Activated T-helper 1 cell treated with Interleukin-2 at 50 U/mL for 16 hours (primary cell): ENCODE measurements around the gene PDE7B.
"Not testable (repeated sequence)": the region's sequence is repeated elsewhere in the genome, so short reads cannot be mapped to it uniquely, and the experiment has no call there.

Experiments used
- DNase-seq: peaks from one replicate; pipeline ENCODE4 v3.0.0-alpha.2; 2020; ENCODE audit warnings: low read depth

PDE7B gene

DNA sequence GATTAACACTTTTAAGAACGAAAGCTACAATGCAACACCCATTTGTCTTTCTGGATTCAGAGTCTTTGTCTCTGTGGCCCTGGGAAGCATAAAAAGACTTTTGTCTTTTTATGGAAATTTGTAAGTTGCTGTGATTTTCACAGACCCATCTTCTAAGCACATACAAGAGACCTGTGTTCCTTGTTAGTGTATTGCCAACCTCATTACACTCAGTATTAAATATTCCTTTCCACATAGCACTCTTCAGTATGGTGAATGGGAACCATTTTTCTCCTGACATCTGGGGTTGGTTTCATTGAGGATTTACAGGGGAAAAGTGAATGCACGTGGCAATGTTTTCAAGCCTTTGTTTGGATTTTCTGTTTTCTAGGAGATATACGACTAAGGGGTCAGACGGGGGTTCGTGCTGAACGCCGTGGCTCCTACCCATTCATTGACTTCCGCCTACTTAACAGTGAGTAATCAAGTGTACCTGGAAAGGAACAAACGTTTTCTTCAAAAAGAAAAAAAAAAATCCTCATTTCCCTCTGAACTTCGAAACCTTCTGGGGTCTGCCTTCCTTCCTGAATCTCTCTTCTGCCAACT, 257.0 kb downstream of the PDE7B start:
- no peak for DNase-seq

DNA sequence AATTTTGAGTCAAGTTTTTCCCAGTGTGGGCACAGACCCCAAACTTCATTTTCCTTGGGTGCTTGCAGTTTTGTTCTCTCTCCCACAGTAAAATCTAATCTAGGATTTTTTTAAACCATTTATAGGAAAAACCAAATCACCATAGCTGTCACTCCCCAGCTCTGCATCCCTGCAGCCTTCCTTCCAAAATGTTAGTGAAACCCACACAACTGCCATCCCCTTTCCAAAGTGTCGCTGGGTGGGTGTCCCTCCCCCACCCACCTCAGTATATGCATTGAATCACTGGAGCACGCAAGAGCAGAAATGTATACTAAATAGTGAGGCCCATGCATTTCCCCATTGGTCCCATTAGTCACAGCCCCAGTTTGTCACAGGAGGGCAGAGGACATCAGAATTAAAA, 260.3 kb downstream of the PDE7B start:
- no peak for DNase-seq

DNA sequence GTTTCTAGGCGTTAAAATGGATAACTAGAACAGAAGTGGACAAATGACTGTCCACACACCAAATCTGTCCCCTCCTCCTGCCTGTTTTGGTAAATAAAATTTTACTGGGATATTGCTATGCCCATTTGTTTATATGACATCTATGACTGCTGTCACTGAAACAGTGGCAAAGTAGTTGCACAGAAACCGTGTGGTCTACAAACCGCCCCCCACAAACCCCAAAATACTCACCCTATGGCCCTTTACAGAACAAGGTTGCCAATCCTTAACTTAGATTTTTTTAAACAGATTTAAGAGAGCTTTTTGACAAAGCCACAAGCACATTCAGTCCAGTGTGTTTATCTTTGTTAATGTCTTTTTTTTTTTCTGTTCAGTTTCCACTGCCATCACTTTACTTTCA, 260.8 kb downstream of the PDE7B start:
- DNase-seq, result no peak

DNA sequence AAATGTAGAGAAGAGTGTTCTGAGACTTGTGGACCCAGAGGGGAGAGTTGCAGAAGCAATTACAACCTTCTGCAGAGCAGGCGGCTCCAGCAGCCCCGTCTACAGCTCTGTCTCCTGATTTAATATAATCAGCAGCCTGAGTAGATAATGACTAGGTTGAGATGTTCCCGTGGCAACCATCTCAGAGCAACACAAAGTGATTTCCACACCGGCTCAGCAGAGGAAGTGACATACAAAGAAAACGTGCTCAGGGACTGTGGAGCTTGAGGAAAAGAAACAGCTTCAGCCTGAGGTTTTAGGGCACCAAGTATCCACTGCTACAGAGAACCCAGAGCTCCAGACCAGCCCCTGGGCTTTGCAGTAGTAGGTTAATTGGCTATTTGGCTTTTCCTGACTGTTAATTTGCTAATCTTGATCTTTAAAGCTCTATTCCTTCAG, 262.3 kb downstream of the PDE7B start:
- no peak for DNase-seq

DNA sequence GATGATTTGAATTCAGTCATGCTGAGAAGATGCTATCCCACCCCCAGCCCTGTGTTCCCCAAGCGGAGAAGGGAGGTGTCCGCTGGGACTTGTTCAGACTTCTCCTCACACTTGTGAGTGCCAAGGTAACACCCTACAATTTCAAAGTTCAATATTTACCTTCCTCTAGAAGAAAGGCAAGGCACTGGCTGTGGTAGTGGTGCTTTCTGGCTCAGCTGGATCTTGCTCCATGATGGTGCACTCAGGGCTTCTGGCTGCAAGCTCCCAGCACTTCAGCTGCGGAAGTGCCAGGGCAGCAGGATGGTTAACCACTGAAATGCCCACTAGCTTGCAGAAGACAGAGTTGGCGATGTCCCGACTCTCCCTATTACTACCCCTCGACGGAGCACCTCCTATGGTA, 263.2 kb downstream of the PDE7B start:
- DNase-seq, result no peak

DNA sequence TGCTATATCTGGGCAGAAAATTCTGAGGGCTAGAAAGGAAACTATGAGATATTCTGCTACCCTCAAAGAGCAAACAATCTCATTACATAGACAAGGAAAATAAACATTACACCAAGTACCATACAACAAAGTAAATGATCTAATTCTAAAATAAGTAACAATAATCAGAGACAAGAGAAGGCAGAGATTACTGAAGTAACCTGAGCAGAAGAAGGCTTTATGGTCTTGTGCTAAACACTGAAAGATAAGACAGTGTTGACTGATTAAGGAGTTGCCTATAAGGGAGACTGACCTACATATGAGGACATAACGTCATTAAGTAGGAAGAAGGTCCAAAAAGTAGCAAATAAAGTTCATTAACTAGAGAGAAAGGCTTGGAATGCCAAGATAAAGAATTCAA, 264.4 kb downstream of the PDE7B start:
- no peak for DNase-seq

DNA sequence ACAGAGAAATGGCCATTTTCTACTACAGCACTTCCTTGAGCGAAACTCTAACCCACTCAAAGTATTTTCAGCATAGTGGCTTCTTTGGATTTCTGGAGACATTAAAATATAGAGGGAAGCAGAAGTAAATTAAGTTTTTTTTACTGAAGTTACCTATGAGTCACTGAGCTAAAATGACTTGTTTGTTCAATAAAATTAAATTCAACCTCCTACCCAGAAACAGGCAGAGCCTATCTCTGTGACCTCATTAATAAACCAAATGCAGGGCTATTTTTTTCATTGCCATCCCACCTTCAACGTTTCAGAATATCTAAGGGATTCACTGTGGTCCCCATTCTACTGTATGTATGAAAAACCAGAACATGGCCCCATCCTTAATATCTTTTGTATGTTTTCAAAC, 265.6 kb downstream of the PDE7B start:
- no peak for DNase-seq

DNA sequence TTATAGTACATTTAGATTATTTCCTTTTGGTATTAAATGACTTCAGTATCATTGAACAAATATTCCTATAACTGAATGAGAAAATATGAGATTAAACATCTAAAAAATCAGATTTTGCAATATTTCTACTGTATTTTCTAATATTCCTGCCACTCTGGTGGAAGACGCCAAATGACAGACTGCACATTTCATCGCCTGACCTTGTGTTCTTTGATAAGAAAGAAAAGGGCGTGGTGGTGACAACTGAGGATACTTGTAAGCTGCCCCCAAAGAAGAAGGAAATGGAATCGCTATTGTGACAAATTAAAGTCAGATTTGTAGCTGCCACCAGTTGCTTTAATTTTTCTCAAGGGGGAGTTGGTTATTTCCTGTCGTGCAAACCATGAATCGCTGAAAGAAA, 267.3 kb downstream of the PDE7B start:
- DNase-seq, result no peak

DNA sequence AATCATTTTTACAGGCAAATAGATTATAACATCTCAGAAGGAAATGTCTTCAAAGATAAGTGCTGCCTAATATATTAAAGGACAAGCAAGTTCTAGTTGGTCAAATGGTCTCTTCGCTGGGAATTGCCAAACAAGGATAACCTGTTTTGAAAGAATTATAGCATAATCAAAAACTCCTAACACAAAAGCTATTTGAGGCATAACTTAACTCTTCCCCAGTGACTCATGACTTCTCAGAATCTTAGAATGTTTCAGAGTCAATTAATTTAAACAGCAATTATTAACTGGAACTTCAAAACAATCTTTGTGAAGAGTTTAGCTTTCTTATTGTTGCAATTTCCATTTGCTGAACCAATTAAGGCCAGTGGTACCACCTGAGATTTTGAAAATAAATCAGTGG, 272.0 kb downstream of the PDE7B start:
- DNase-seq, result no peak

DNA sequence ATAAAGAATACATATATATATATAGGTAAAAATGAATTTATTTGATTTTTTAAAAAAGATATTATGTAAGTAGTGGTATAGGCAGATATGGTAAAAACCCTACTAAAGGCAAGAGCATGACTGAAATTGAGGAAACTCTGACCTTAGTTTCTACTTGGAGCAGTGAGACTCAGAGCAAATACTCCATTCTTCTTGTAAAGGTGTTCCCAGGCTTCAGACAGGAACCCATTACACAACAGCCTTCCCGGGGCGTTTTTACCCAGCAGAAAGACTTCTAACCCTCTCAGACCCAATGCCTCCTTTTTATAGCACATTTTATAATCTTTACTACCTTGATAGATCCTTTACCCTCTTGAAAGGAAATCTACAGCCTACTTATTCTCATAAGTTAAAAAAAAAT, 274.1 kb downstream of the PDE7B start:
- no peak for DNase-seq

DNA sequence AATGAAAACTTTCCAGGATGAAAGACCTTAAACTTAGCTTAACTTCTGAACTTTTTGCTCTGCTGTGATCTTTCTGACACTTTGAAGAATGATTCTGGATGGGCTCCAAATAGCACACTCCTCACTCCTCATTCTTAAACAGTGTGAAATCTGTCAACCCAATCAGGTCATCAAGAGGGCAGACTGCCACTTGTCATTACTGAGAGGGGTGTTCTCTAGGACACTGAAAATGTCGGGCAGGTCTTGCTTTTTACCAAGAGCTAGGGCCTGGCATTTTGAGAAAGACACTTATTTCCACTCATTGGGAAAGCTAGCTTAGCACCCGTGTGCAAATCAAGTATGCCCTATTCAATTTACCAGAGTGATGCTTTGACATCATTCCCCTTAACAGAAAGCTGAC, 276.4 kb downstream of the PDE7B start:
- no peak for DNase-seq

DNA sequence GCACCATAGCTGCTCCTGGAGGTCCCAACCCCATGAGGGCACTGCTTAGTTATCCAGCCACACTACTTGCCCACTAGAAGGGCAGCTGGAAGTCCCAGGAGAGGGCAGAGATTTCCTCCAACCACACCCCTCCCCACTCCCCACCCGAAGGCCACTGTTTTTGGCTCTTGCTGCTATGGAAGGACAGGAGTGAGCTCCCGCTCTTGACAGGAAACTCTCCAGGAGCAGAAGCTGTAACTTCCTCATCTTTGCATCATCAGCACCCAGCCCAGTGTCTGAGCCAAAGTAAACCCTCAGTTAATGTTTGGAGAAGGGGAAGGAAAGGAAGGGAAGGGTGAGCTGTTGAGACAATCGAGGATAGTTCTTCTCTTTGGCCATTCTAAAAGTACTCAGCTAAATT, 277.9 kb downstream of the PDE7B start:
- no peak for DNase-seq

DNA sequence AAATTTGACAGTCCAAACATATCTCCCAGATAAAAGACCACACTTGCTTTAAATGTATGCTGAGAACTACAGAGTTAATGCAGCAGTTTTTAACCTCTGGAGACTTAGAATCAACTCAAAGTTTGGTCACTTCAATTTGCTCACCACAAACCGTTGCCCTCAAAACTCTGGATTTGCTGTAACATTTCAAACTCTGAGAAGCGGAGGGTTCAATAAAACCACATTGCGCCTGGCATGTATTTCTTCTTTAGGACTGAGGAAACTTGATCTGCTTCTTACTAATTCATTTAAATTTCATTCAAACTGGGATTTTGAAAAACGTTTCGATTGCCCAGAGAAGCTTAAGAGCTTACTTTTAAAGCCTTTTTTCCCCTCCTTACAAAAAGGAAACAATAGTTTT, 282.8 kb downstream of the PDE7B start:
- DNase-seq, result no peak

DNA sequence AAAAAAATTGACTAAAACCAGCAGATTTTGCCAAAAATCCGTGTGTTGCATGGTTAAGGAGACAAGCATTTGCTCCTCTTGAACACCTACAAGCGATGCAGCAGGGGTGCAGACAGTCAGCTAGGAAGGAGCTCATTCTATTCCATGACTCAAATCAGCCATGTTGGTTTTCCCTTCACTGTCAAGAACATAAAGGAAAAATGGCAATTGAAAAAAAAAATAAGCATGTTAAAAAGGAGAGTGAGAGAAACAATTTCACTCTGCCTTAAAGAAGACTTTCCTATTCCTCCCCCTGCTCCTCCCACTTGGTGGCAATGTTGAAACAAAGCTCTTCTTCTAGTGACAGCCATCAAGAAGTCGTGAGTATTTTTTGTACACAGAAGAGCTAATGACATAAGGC, 283.2 kb downstream of the PDE7B start:
- DNase-seq, result no peak

DNA sequence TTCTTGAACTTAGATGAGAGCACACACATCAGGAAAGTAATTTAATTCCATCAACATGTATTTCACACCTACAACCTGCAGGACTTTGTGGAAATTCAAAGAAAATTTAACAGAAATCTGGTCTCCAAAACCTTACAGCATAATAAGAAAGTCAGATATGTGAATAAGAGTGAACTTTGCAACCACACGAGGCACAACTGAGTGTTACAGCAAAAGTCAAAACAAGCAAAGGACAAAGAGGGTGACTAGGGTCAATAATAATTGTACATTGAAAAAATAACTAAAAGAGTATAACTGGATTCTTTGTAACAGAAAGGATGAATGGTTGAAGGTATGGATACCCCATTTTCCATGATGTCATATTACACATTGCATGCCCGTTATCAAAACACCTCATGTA, 284.8 kb downstream of the PDE7B start:
- DNase-seq, result no peak

DNA sequence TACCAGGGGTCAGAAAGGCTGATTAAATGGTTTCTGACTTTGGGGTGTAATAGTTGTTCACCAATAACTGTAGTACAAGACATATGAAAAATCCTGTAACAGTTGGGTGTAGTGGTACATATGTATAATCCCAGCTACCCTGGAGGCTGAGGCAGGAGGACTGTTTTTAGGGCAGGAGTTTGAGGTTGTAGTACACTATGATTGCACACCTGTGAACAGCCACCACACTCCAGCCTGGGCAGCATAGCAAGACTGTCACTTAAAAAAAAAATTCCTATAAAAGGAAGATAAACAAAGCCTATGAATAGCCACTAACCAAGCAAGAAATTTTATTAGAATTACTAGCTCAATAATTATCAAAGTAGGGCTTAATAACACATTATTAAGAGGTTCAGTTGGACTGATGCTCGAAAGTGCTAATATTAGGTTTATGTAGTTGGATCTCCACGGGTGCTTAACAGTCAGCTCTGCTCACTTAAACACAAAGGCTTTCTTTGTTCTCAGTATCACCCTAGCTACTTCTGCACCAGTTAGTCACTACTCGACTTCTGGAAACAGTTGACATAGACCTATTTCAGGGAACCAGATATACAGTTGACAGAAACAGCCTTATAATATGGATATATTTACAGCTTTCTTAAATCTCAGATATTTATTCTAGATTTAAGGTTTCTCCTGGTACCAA, 285.6 kb downstream of the PDE7B start:
- DNase-seq, result no peak

DNA sequence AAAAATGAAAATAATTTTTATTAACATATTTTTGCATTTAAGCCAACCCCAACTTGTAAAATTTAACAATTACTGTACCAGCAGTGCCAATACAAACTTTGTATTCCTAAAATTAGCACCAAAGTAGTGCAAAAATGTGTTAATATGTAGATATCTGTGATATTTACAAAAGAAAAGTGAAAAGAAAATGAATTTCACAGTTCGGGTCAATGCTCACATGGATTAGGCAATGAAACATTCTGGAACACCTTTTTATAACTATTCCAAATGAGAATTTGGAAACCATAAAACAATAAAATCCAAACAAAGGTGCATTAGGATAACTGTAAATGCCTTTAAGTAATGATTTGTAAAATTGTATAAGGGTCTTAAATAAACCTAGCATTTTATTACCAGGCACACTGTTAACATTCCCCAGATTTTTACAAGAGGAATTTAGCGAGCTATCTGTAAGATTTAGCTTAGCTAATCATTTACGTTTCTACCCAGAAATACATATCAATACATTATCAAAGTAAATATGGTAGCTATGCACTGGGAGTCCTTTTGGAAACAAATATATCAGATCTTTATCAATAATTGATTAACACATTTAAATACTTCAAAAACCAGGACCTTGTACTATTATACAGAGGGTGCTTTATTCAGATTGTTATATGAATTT, 286.4 kb downstream of the PDE7B start:
- DNase-seq, result no peak

DNA sequence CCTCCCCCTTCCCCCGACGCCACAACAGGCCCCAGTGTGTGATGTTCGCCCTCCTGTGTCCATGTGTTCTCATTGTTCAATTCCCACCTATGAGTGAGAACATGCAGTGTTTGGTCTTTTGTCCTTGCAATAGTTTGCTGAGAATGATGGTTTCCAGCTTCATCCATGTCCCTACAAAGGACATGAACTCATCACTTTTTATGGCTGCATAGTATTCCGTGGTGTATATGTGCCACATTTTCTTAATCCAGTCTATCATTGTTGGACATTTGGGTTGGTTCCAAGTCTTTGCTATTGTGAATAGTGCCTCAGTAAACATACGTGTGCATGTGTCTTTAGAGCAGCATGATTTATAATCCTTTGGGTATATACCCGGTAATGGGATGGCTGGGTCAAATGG, 287.6 kb downstream of the PDE7B start:
- not testable (repeated sequence) for DNase-seq

DNA sequence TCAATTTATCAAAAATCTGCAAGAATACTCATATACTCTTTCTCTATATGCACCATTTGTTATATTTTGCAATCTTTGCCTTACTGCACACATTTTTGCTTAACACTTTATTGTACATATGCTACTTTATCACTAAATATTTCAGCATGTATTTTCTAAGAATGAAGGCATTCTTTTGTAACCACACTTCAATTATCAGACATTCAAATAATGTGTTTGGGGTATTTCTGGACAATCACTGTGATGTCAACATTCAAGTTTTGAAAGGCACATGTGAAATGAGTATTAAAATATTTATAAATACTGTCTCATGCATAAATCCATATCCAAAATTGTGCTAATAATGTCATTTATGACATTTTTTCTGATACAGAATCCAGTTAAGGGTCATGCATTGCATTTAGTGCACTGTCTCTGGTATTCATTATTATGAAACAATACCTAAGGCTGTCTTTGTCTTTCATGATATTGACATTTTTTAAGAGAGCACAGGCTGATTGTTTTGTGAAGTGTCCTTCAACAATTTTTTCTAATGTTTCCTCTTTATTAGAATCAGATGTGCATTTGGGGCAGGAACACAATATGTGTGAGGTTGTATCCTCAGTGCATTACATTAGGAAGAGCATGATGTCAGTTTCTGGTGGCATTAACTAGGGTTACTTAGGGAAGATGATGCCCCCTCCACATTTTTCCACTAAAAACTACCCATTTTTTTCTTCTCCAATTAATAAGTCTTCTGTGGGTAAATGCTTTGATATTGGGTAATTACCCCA, 292.9 kb downstream of the PDE7B start:
- no peak for DNase-seq

DNA sequence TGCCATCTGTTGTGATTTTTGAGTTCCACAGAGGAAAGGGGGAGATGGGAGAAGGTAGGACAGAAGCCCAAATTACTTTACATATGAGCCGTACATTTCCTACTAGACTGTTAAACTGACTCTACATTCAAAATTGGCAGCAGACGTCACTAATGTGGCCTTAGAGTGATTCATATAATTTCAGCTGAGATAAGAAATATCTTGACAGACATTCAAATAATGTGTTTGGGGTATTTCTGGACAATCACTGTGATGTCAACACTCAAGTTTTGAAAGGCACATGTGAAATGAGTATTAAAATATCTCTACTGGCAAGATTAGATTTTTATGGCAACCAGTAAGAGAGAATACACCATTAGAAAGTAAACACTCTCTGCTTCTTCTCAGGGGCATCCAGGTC, 294.6 kb downstream of the PDE7B start:
- no peak for DNase-seq

DNA sequence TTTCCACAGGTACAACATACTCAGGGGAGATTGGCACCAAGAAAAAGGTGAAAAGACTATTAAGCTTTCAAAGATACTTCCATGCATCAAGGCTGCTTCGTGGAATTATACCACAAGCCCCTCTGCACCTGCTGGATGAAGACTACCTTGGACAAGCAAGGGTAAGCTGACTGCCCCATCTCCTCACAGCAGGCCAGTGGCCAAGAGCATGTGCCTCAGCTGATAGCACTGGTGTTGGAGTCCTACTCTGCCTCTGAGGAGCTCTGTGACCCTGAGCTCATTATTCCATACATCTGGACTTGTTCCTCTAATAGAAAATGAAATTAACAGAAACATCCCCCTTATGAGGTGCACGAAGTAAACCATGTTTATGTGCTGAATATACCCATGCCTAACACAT, 295.8 kb downstream of the PDE7B start:
- DNase-seq, result no peak

DNA sequence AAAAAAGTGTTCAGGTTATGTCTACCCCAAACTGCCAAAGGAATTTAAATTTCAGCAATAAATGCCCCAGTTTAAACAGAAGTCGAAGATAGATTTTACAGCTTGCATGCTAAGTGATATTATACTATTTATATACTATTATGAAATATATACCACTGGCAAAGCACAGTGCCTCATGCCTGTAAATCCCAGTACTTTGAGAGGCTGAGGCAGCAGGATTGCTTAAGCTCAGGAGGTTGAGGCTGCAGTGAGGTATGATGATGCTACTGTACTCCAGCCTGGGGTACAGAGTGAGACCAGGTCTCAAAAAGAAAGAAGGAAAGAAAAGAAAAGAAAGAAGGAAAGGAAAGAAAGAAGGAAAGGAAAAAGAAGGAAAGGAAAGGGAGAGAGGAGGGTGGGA, 296.6 kb downstream of the PDE7B start:
- no peak for DNase-seq

DNA sequence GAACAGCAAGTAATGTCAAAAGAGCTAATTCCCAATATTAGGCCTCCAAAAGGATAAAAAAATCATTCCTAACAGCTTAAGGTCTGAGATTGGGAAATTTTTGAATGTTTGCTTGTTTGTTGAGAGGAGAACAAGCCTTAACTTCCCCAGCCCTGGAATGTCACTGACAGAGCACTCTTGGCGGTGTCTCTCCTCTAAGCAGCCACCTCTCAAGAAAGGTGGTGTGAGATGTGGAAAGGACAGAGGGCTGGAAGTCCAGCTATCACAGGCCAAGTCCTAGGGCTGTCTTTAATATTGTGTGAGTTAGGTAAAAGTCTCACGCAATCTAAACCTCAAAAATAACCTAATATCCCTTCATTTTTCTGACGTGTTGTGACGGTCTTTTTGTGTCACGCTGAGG, 297.0 kb downstream of the PDE7B start:
- DNase-seq, result no peak
